SK-N-SH (cell line): Measurements from ENCODE around the gene CASP14. TPM values are rescaled to one million over a fixed set of nuclear protein-coding genes. Genes with fewer than 3 reads are reported as not detected.
A peak's percentile ranks its signal among the peaks of the same experiment; 100 is the strongest.

Source experiments
- CTCF ChIA-PET: fragments of 300-600, 350-600 bp; formaldehyde crosslinking; extraction: SDS; loops from one replicate; lab custom pipeline; 2021; lab: Yijun Ruan, JAX
- POLR2A ChIA-PET: fragments of 350-600 bp; sonication (Branson Sonifier 250); formaldehyde crosslinking; extraction: SDS; loops from one replicate; lab custom pipeline; 2020; ENCODE audit warnings: antibody characterized with exemption, inconsistent platforms; lab: Yijun Ruan, JAX
- DNase-seq: peaks from one replicate; pipeline ENCODE4 v3.0.0; 2012
- H2AFZ ChIP-seq: fragments of 200-600 bp; sonication (generic); 2 replicates; pipeline ENCODE4 v1.8.1; 2016; ENCODE audit warnings: antibody characterized with exemption, mild to moderate bottlenecking, low read depth
- H3F3A ChIP-seq: fragments of 200-600 bp; sonication (generic); replicated peaks from 2 replicates; pipeline ENCODE3; 2016; ENCODE audit warnings: antibody characterized with exemption, mild to moderate bottlenecking; ENCODE audit not compliant: insufficient read depth
- H3K27ac ChIP-seq, 2 experiments: fragments of 200-500 bp in 1 of 2; fragments of 200-600 bp in 1 of 2; sonication (Bioruptor generic) in 1 of 2; sonication (generic), shearing (Covaris generic) in 1 of 2; 2 replicates each; pipeline versions ENCODE4 v1.5.1 to v1.6.1; 2014 to 2016; ENCODE audit warnings: low read depth in 2 of 2, inconsistent platforms in 1 of 2, low read length in 1 of 2, mild to moderate bottlenecking in 1 of 2, mixed read lengths in 1 of 2
- H3K27me3 ChIP-seq: fragments of 200-600 bp; sonication (generic), shearing (Covaris generic); 2 replicates; pipeline ENCODE4 v1.6.1; 2016; ENCODE audit warnings: mixed run types; ENCODE audit not compliant: insufficient read depth
- H3K36me3 ChIP-seq, 2 experiments: fragments of 200-500 bp in 1 of 2; fragments of 200-600 bp in 1 of 2; sonication (Bioruptor generic) in 1 of 2; sonication (generic) in 1 of 2; replicated peaks in 1 of 2; 2 replicates each; pipeline versions ENCODE3 to v1.5.1; 2014 to 2016; ENCODE audit warnings: low read length in 1 of 2, mild to moderate bottlenecking in 1 of 2; ENCODE audit not compliant: insufficient read depth in 2 of 2, control insufficient read depth in 1 of 2
- H3K4me1 ChIP-seq, 2 experiments: fragments of 200-500 bp in 1 of 2; fragments of 200-600 bp in 1 of 2; sonication (Bioruptor generic) in 1 of 2; sonication (generic), shearing (Covaris generic) in 1 of 2; 2 replicates each; pipeline versions ENCODE4 v1.5.1 to v1.6.1; 2014 to 2016; ENCODE audit warnings: low read depth in 1 of 2, low read length in 1 of 2, mixed run types in 1 of 2; ENCODE audit not compliant: insufficient read depth in 2 of 2, control insufficient read depth in 1 of 2
- H3K4me2 ChIP-seq: fragments of 200-600 bp; sonication (generic), shearing (Covaris generic); 2 replicates; pipeline ENCODE4 v1.6.1; 2017; ENCODE audit warnings: mixed run types
- H3K4me3 ChIP-seq, 2 experiments: fragments of 200-500 bp in 1 of 2; fragments of 200-600 bp in 1 of 2; sonication (Bioruptor generic) in 1 of 2; sonication (generic), shearing (Covaris generic) in 1 of 2; 2 replicates each; pipeline versions ENCODE4 v1.5.1 to v1.8.1; 2014 to 2016; ENCODE audit warnings: low read depth in 2 of 2, inconsistent platforms in 1 of 2, low read length in 1 of 2, mild to moderate bottlenecking in 1 of 2, mixed read lengths in 1 of 2, moderate library complexity in 1 of 2
- H3K79me2 ChIP-seq: fragments of 200-600 bp; sonication (generic); 2 replicates; pipeline ENCODE4 v1.8.1; 2017; ENCODE audit warnings: mild to moderate bottlenecking; ENCODE audit not compliant: insufficient read depth
- H3K9ac ChIP-seq: fragments of 200-600 bp; sonication (generic); 2 replicates; pipeline ENCODE4 v1.6.1; 2017; ENCODE audit warnings: mixed run types
- H3K9me2 ChIP-seq: fragments of 200-600 bp; sonication (generic); 2 replicates; pipeline ENCODE4 v1.6.1; 2017; ENCODE audit warnings: mixed run types
- H3K9me3 ChIP-seq: fragments of 200-600 bp; sonication (generic); 2 replicates; pipeline ENCODE4 v1.6.1; 2017; ENCODE audit warnings: mixed run types, mild to moderate bottlenecking, moderate library complexity
- H4K20me1 ChIP-seq: fragments of 200-600 bp; sonication (generic); 2 replicates; pipeline ENCODE4 v1.6.1; 2017; ENCODE audit warnings: mild to moderate bottlenecking, mixed run types; ENCODE audit not compliant: insufficient read depth
- CHD2 ChIP-seq: fragments of 150-350 bp; IDR thresholded peaks from 2 replicates; pipeline ENCODE4 v1.6.1; 2018; ENCODE audit warnings: low read length; ENCODE audit not compliant: partially characterized antibody
- CTCF ChIP-seq: fragments of 200-600 bp; sonication (generic); IDR thresholded peaks from 2 replicates; pipeline ENCODE4 v1.6.1; 2017; ENCODE audit warnings: antibody characterized with exemption, mild to moderate bottlenecking, moderate library complexity
- EP300 ChIP-seq, 2 experiments: IDR thresholded peaks; 2 replicates each; pipeline versions ENCODE4 v1.4.0 to v1.6.1; 2012; ENCODE audit warnings: borderline replicate concordance in 1 of 2, low read depth in 1 of 2, low read length in 1 of 2
- FOXM1 ChIP-seq: IDR thresholded peaks from 2 replicates; pipeline ENCODE4 v1.4.0; 2012; ENCODE audit warnings: low read depth, mild to moderate bottlenecking
- GABPA ChIP-seq: IDR thresholded peaks from 2 replicates; pipeline ENCODE4 v1.4.0; 2012; ENCODE audit warnings: low read depth, mild to moderate bottlenecking
- JUND ChIP-seq: IDR thresholded peaks from 2 replicates; pipeline ENCODE4 v1.4.0; 2012
- MAX ChIP-seq: IDR thresholded peaks from 2 replicates; pipeline ENCODE4 v1.4.0; 2012; ENCODE audit warnings: low read depth
- MEF2A ChIP-seq: IDR thresholded peaks from 2 replicates; pipeline ENCODE4 v1.4.0; 2012; ENCODE audit warnings: low read depth, borderline replicate concordance
- MXI1 ChIP-seq: IDR thresholded peaks from 2 replicates; pipeline ENCODE4 v1.6.1; 2012; ENCODE audit warnings: mild to moderate bottlenecking, low read depth, low read length, improper control_type of control experiment
- NFIC ChIP-seq: IDR thresholded peaks from 2 replicates; pipeline ENCODE4 v1.4.0; 2012; ENCODE audit warnings: borderline replicate concordance
- NRF1 ChIP-seq: IDR thresholded peaks from 2 replicates; pipeline ENCODE4 v1.6.1; 2012; ENCODE audit warnings: low read depth, mild to moderate bottlenecking, low read length
- RAD21 ChIP-seq: IDR thresholded peaks from 2 replicates; pipeline ENCODE4 v1.6.1; 2012; ENCODE audit warnings: mild to moderate bottlenecking, low read length
- SMC3 ChIP-seq: IDR thresholded peaks from 2 replicates; pipeline ENCODE4 v1.6.1; 2012; ENCODE audit warnings: low read depth, low read length, improper control_type of control experiment
- TAF1 ChIP-seq: IDR thresholded peaks from 2 replicates; pipeline ENCODE4 v1.6.1; 2012; ENCODE audit warnings: low read depth, mild to moderate bottlenecking, low read length, moderate library complexity, borderline replicate concordance
- TCF12 ChIP-seq: IDR thresholded peaks from 2 replicates; pipeline ENCODE4 v1.4.0; 2012
- TEAD4 ChIP-seq: IDR thresholded peaks from 2 replicates; pipeline ENCODE4 v1.4.0; 2012; ENCODE audit warnings: mild to moderate bottlenecking, borderline replicate concordance; ENCODE audit not compliant: insufficient read depth
- USF2 ChIP-seq: fragments of 150-350 bp; IDR thresholded peaks from 2 replicates; pipeline ENCODE4 v1.6.1; 2017; ENCODE audit warnings: antibody characterized with exemption, low read length, low read depth, borderline replicate concordance
- ZBTB33 ChIP-seq: IDR thresholded peaks from 2 replicates; pipeline ENCODE4 v1.4.0; 2012; ENCODE audit warnings: low read depth, borderline replicate concordance
- WGBS: methylation state at CpG from one replicate; pipeline ENCODE4 v1.1.6; 2017; ENCODE audit warnings: low lambda C conversion rate; 5-methylcytosine and 5-hydroxymethylcytosine counted together
- polyA plus RNA-seq, 3 experiments: library from polyadenylated mRNA; depleted of rRNA; stranded (reverse); fragments of >200 nt; gene quantifications; 2 replicates each; pipeline ENCODE4 v1.2.3, GENCODE V29; 2012
- TF ChIP-seq, protein P1 (sequence below): fragments of 150-350 bp; IDR thresholded peaks from 2 replicates; pipeline ENCODE4 v1.6.1; 2016; ENCODE audit warnings: mild to moderate bottlenecking, low read depth, low read length
- TF ChIP-seq, protein P2 (sequence below): IDR thresholded peaks from 2 replicates; pipeline ENCODE4; 2012

Gene CASP14
- polyA plus RNA-seq, 1 of the 3 experiments (the other 2 are of a cell fraction) = not detected

- WGBS = 5% methylated on average over 13 of the region's 13 CpGs
- no peak overlapping the region for H3K9ac ChIP-seq
- H3K27me3 ChIP-seq = peaks cover 37% of the 10 kb centered on the region
- peak; percentile 50 for DNase-seq
- H3K36me3 ChIP-seq = no peaks in the 10 kb centered on the region
- H3K4me3 ChIP-seq = no peak overlapping the region
- H3K4me2 ChIP-seq = peak overlapping the region; percentile 60; the same call in 1 of the 2 replicates
- no peaks in the 10 kb centered on the region for H4K20me1 ChIP-seq
- H3K79me2 ChIP-seq = no peaks in the 10 kb centered on the region
- H3F3A ChIP-seq = no peaks in the 10 kb centered on the region
- H3K9me3 ChIP-seq = no peaks in the 10 kb centered on the region
- no peak overlapping the region for H3K27ac ChIP-seq
- H3K4me1 ChIP-seq = no peaks in the 10 kb centered on the region; a peak in 1 of 4 replicates
- H3K9me2 ChIP-seq = no peaks in the 10 kb centered on the region
- POLR2A ChIA-PET = no interaction called here
- CTCF ChIA-PET = interaction anchor here (0.5 to 8.4 kb wide), 38 partner anchors 9 to 467 kb away, joined by 3 to 105 read pairs (median 4); partner anchors contain the start of gene OR1I1
- 0 out of 2 replicates have a peak overlapping the region, but pooled peaks have one; percentile 70 for H2AFZ ChIP-seq
- TF ChIP-seq SMC3 = peak; percentile 35; the same call in 1 of the 2 replicates
- TF ChIP-seq CTCF = peak; percentile 73
- TF ChIP-seq MXI1 = no peak
- no peak for TF ChIP-seq TEAD4
- peak; percentile 80 for TF ChIP-seq RAD21
These were observed 42.9 kb downstream of the CASP14 start for GRCh38 chr19:15091918-15092753.

DNA sequence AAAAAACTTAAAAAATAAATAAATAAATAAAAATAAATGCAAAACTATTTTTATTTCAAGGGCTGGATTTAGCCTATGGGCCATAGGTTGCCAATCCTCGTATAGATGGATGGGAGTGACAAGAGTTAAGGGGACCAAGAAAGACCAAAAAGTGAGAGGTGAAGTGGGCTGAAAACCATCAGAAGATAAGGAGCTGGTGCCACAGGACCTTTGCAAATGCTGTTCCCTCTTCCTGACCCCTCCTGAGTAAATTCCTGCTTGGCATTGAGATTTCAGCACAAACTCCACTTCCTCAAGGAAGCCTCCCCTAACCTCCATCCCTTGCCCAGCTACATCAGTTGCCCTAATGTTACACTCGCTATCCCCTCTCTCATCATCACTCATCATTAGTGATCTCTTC, 43.7 kb downstream of the CASP14 start:
- Histone ChIP-seq H3K36me3 (no peaks in the 10 kb centered on the region), H3K9ac (no peak overlapping the region), H2AFZ (no peak overlapping the region), H3K9me2 (no peaks in the 10 kb centered on the region), H3K27me3 (peaks cover 37% of the 10 kb centered on the region), H3K4me2 (no peak overlapping the region), H4K20me1 (no peaks in the 10 kb centered on the region), H3K79me2 (no peaks in the 10 kb centered on the region), H3K4me3 (no peak overlapping the region), H3K4me1 (no peaks in the 10 kb centered on the region; a peak in 1 of 4 replicates), H3F3A (no peaks in the 10 kb centered on the region), H3K9me3 (no peaks in the 10 kb centered on the region), H3K27ac (no peak overlapping the region)
- 53% methylated on average over 2 of the region's 2 CpGs for WGBS
- POLR2A ChIA-PET = no interaction called here
- DNase-seq = no peak
- CTCF ChIA-PET = interaction anchor here (0.9 to 8.4 kb wide), 14 partner anchors 8 to 463 kb away, joined by 3 to 105 read pairs (median 12); partner anchors contain the start of gene OR1I1
- TF ChIP-seq ZBTB33 = no peak
- TF ChIP-seq USF2 = no peak
- TF ChIP-seq JUND = no peak
- no peak for TF ChIP-seq MEF2A
- no peak for TF ChIP-seq MAX
- no peak for TF ChIP-seq TCF12
- TF ChIP-seq NFIC = no peak
- TF ChIP-seq FOXM1 = no peak
- no peak for TF ChIP-seq SMC3
- TF ChIP-seq TAF1 = no peak
- TF ChIP-seq, protein P1, sequence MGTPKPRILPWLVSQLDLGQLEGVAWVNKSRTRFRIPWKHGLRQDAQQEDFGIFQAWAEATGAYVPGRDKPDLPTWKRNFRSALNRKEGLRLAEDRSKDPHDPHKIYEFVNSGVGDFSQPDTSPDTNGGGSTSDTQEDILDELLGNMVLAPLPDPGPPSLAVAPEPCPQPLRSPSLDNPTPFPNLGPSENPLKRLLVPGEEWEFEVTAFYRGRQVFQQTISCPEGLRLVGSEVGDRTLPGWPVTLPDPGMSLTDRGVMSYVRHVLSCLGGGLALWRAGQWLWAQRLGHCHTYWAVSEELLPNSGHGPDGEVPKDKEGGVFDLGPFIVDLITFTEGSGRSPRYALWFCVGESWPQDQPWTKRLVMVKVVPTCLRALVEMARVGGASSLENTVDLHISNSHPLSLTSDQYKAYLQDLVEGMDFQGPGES = no peak
- no peak for TF ChIP-seq GABPA
- no peak for TF ChIP-seq EP300 (IDR thresholded peaks at IDR 0.05; ENCODE audit: borderline replicate concordance in 1 of 2, low read depth in 1 of 2, low read length in 1 of 2)
- no peak for TF ChIP-seq NRF1
- TF ChIP-seq CHD2 = no peak
- TF ChIP-seq, protein P2, sequence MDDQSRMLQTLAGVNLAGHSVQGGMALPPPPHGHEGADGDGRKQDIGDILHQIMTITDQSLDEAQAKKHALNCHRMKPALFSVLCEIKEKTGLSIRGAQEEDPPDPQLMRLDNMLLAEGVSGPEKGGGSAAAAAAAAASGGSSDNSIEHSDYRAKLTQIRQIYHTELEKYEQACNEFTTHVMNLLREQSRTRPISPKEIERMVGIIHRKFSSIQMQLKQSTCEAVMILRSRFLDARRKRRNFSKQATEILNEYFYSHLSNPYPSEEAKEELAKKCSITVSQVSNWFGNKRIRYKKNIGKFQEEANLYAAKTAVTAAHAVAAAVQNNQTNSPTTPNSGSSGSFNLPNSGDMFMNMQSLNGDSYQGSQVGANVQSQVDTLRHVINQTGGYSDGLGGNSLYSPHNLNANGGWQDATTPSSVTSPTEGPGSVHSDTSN = no peak
